ENCODE measurements around the gene MRPL37. TPM values are rescaled to one million over a fixed set of nuclear protein-coding genes. Genes with fewer than 3 reads are reported as not detected.

Gene MRPL37
- polyA plus RNA-seq, 1 of the 3 experiments (the other 2 are of a cell fraction): 11.3 TPM

DNA sequence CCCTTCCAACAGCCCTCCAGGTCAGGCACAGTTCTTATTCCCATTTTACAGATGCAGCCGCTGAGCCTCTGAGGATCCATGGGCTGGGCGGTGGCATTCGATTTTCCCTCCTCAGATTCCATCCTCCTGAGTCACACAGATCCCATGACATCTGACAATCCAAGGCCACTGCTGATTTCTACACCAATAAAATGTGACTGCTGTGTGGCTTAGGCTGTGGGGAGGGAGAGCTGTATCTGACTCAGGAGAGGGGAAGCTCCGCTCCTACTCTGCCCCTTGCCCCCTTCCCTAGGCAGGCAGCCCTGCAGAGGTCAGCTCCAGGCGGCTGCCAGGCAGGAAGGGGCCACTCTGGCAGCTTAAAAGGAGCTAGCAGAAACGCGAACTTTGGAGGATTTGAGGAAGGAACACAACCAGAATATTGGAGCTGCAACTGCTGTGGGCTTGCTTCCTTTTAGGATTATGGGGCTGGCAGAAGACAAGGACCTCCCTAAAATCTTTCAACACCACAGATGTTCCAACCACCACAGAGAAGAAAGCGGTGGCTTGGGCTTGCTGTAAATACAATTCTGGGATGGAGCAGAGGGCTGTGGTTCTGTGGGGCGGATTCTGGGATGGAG lies 50.0 kb downstream of the MRPL37 start:
- Histone ChIP-seq H3K79me2 (ENCODE audit: insufficient read depth) (no peaks in the 10 kb centered on the region), H3K36me3 (replicated peaks in 1 of 2; ENCODE audit: control insufficient read depth in 1 of 2, insufficient read depth in 2 of 2, low read length in 1 of 2) (peaks cover 0 to 7% of the 10 kb centered on the region in 2 experiments), H3K4me3 (ENCODE audit: low read depth in 2 of 2, low read length in 1 of 2) (no peak overlapping the region), H3K27me3 (ENCODE audit: insufficient read depth) (no peaks in the 10 kb centered on the region), H3K9me3 (no peaks in the 10 kb centered on the region), H3F3A (replicated peaks; ENCODE audit: insufficient read depth) (peaks cover 15% of the 10 kb centered on the region), H3K27ac (ENCODE audit: low read depth in 2 of 2, low read length in 1 of 2) (no peak overlapping the region), H3K9ac (no peak overlapping the region), H3K4me1 (ENCODE audit: control insufficient read depth in 1 of 2, insufficient read depth in 2 of 2, low read depth in 1 of 2, low read length in 1 of 2) (peaks cover 29 to 41% of the 10 kb centered on the region in 2 experiments; a peak in 3 of 4 replicates), H3K4me2 (no peak overlapping the region), H4K20me1 (ENCODE audit: insufficient read depth) (no peaks in the 10 kb centered on the region), H2AFZ (ENCODE audit: low read depth) (no peak overlapping the region), H3K9me2 (no peaks in the 10 kb centered on the region)
- no peak for DNase-seq
- POLR2A ChIA-PET: interaction anchor here (1.3 kb wide), 1 partner anchor 157 kb away, joined by 3 read pairs; no protein-coding TSS in a partner anchor
- TF ChIP-seq USF2 (IDR thresholded peaks at IDR 0.05; ENCODE audit: borderline replicate concordance, low read depth, low read length) (no peak), EP300 (IDR thresholded peaks at IDR 0.05; ENCODE audit: borderline replicate concordance in 1 of 2, low read depth in 1 of 2, low read length in 1 of 2) (no peak), JUND (IDR thresholded peaks at IDR 0.05) (peak; percentile 34; the same call in 1 of the 2 replicates), TEAD4 (IDR thresholded peaks at IDR 0.05; ENCODE audit: borderline replicate concordance, insufficient read depth) (no peak)
- TF ChIP-seq, protein P1, sequence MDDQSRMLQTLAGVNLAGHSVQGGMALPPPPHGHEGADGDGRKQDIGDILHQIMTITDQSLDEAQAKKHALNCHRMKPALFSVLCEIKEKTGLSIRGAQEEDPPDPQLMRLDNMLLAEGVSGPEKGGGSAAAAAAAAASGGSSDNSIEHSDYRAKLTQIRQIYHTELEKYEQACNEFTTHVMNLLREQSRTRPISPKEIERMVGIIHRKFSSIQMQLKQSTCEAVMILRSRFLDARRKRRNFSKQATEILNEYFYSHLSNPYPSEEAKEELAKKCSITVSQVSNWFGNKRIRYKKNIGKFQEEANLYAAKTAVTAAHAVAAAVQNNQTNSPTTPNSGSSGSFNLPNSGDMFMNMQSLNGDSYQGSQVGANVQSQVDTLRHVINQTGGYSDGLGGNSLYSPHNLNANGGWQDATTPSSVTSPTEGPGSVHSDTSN (IDR thresholded peaks at IDR 0.05): peak; percentile 49
- CTCF ChIA-PET: no interaction called here
- 86% methylated on average over 9 of the region's 9 CpGs for WGBS (ENCODE audit: low lambda C conversion rate)

DNA sequence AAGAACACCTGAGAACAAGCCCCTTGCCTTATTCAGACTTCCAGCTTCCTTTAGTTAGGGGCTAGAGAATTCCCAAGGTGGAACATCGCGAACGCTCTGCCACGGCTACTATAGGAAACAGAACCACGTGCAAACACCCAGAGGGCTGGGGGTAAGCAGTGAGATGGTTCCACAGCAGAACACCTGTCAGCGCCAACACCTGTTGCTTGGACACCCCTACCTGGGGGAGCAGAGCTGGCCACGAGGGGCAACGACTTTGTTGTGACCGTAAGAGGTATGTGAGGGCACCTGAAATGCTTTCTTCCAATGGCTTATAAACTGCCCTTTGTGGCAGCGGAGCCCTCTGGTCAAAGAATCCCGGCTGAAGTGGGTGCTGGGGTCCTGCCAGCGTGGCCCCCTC lies 50.7 kb downstream of the MRPL37 start:
- CTCF ChIA-PET: no interaction called here
- Histone ChIP-seq H4K20me1 (ENCODE audit: insufficient read depth) (no peaks in the 10 kb centered on the region), H3K4me3 (ENCODE audit: low read depth in 2 of 2, low read length in 1 of 2) (no peak overlapping the region), H3F3A (replicated peaks; ENCODE audit: insufficient read depth) (peaks cover 15% of the 10 kb centered on the region), H3K9ac (no peak overlapping the region), H3K79me2 (ENCODE audit: insufficient read depth) (no peaks in the 10 kb centered on the region), H3K9me2 (no peaks in the 10 kb centered on the region), H3K27ac (ENCODE audit: low read depth in 2 of 2, low read length in 1 of 2) (no peak overlapping the region), H3K4me1 (ENCODE audit: control insufficient read depth in 1 of 2, insufficient read depth in 2 of 2, low read depth in 1 of 2, low read length in 1 of 2) (peaks cover 33 to 34% of the 10 kb centered on the region in 2 experiments; a peak in 3 of 4 replicates), H2AFZ (ENCODE audit: low read depth) (no peak overlapping the region), H3K27me3 (ENCODE audit: insufficient read depth) (no peaks in the 10 kb centered on the region), H3K4me2 (no peak overlapping the region), H3K9me3 (no peaks in the 10 kb centered on the region), H3K36me3 (replicated peaks in 1 of 2; ENCODE audit: control insufficient read depth in 1 of 2, insufficient read depth in 2 of 2, low read length in 1 of 2) (peaks cover 0 to 7% of the 10 kb centered on the region in 2 experiments)
- 100% methylated on average over 3 of the region's 12 CpGs for WGBS (ENCODE audit: low lambda C conversion rate)
- no peak for DNase-seq
- TF ChIP-seq GATA2 (CRISPR knock-in tag; IDR thresholded peaks at IDR 0.05) (no peak), TAF1 (IDR thresholded peaks at IDR 0.05; ENCODE audit: borderline replicate concordance, low read depth, low read length) (no peak), CHD2 (IDR thresholded peaks at IDR 0.05; ENCODE audit: low read length, partially characterized antibody) (no peak), MEF2A (IDR thresholded peaks at IDR 0.05; ENCODE audit: borderline replicate concordance, low read depth) (no peak), USF2 (IDR thresholded peaks at IDR 0.05; ENCODE audit: borderline replicate concordance, low read depth, low read length) (no peak), USF1 (IDR thresholded peaks at IDR 0.05; ENCODE audit: borderline replicate concordance, low read depth) (no peak)
- TF ChIP-seq, protein P1 (IDR thresholded peaks at IDR 0.05): no peak
- POLR2A ChIA-PET: interaction anchor here (1.3 kb wide), 1 partner anchor 156 kb away, joined by 3 read pairs; no protein-coding TSS in a partner anchor

Measured in SK-N-SH (cell line).